ENCODE measurements around the gene EYS. TPM values are rescaled to one million over a fixed set of nuclear protein-coding genes. Genes with fewer than 3 reads are reported as not detected.

EYS gene
- total and polyA plus RNA-seq, 2 of the 8 experiments (the other 6 are each of a cell fraction or from before 2014, with no cell fraction given), result 0.05 to 0.13 TPM

DNA sequence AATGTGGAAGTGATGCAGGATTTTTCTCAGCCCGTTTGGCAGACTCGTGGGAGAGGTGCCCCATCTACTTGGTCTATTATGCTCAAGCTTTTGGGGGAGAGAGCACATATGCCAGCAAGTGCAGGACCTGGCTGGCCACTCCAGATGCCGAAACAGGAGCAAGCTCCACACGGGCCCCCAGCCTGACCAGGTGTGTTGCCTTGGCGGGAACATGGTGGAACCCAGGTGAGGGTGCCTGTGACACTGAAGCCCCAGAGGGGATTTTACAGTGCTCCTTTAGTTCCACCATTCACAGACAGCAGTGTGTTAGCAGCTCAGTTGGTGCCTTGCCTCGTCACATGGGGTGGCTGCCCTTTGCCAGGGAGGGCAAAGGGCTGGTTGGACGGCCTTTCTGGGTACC lies 798.9 kb downstream of the EYS start:
- no peaks in the 10 kb centered on the region for H4K20me1 ChIP-seq (replicated peaks in 1 of 2; ENCODE audit: control insufficient read depth in 1 of 2, insufficient read depth in 2 of 2, low read length in 2 of 2)
- no peak overlapping the region for H3K4me3 ChIP-seq (ENCODE audit: extremely low read depth in 1 of 4, insufficient read depth in 2 of 4, low read depth in 3 of 4, low read length in 4 of 4)
- no peaks in the 10 kb centered on the region for H3K79me1 ChIP-seq (ENCODE audit: low read depth, low read length)
- no peak overlapping the region for H3K4me2 ChIP-seq (ENCODE audit: insufficient read depth in 1 of 2, low read depth in 2 of 2, low read length in 2 of 2)
- H3K18ac ChIP-seq (ENCODE audit: extremely low read depth, low read length), result no peak overlapping the region
- no peak overlapping the region for H2BK15ac ChIP-seq (ENCODE audit: low read length)
- no peaks in the 10 kb centered on the region for H3K79me2 ChIP-seq (ENCODE audit: control insufficient read depth in 1 of 2, insufficient read depth in 2 of 2, low read length in 2 of 2)
- no peak for FAIRE-seq
- no peaks in the 10 kb centered on the region for H3K23me2 ChIP-seq (ENCODE audit: low read depth, low read length)
- H4K5ac ChIP-seq (ENCODE audit: insufficient read length, low read depth, low read length), result no peak overlapping the region
- WGBS, 2 experiments (ENCODE audit: extremely low coverage in 1 of 2, insufficient coverage in 1 of 2, insufficient read length in 1 of 2, insufficient replicate concordance in 2 of 2, low coverage in 1 of 2, low lambda C conversion rate in 2 of 2, missing lambda C conversion rate in 1 of 2), result 90% methylated on average over 7 of the region's 7 CpGs; no CpG with 5 or more reads in 1 of the 2 experiments
- no peak overlapping the region for H4K91ac ChIP-seq (replicated peaks; ENCODE audit: insufficient read length, low read length)
- no peak overlapping the region for H2BK5ac ChIP-seq (ENCODE audit: low read depth, low read length)
- no peak overlapping the region for H3K23ac ChIP-seq (ENCODE audit: insufficient read length)
- no peak for DNase-seq (ENCODE audit: low read depth in 1 of 2, low spot score in 2 of 2)
- H3K9ac ChIP-seq (replicated peaks in 1 of 4; ENCODE audit: extremely low read depth in 1 of 4, low read depth in 3 of 4, low read length in 3 of 4), result no peak overlapping the region
- no peaks in the 10 kb centered on the region for H3K4me1 ChIP-seq (replicated peaks in 1 of 4; ENCODE audit: control insufficient read depth in 3 of 4, insufficient read depth in 4 of 4, low read length in 3 of 4)
- H3K9me3 ChIP-seq (ENCODE audit: insufficient read depth in 2 of 2, low read depth in 1 of 2, low read length in 1 of 2), result no peaks in the 10 kb centered on the region
- no peak overlapping the region for H2AFZ ChIP-seq (ENCODE audit: low read length)
- H2BK20ac ChIP-seq (ENCODE audit: low read length), result no peak overlapping the region
- H2BK12ac ChIP-seq (ENCODE audit: low read depth, low read length), result no peak overlapping the region
- TF ChIP-seq TBP (IDR thresholded peaks at IDR 0.05; ENCODE audit: low read depth, low read length) (no peak), CBX8 (IDR thresholded peaks at IDR 0.05; ENCODE audit: borderline replicate concordance, low read depth, low read length) (no peak), CTBP2 (IDR thresholded peaks at IDR 0.05; ENCODE audit: borderline replicate concordance, insufficient read depth, insufficient read length, low read length) (no peak), JUN (IDR thresholded peaks at IDR 0.05; ENCODE audit: low read depth, low read length) (no peak), CEBPB (IDR thresholded peaks at IDR 0.05; ENCODE audit: low read depth, low read length) (no peak), PHF8 (conservative IDR thresholded peaks at IDR 0.05; ENCODE audit: low read depth, low read length) (no peak), RFX5 (IDR thresholded peaks at IDR 0.05; ENCODE audit: borderline replicate concordance, low read depth, low read length) (no peak), SIRT6 (IDR thresholded peaks at IDR 0.05; ENCODE audit: low read length) (no peak), POU5F1 (IDR thresholded peaks at IDR 0.05; ENCODE audit: low read depth, low read length) (no peak), EGR1 (IDR thresholded peaks at IDR 0.05; ENCODE audit: borderline replicate concordance, low read depth, low read length) (no peak)
- ChIA-PET CTCF (ENCODE audit: partially characterized antibody) (no interaction called here), POLR2A (ENCODE audit: partially characterized antibody) (no interaction called here)
- no peak overlapping the region for H3K27ac ChIP-seq (ENCODE audit: low read depth, low read length)
- no peak overlapping the region for H4K8ac ChIP-seq (ENCODE audit: extremely low read depth, insufficient read depth, low read length)
- no peak overlapping the region for H3K56ac ChIP-seq (replicated peaks; ENCODE audit: insufficient read length, low read depth, low read length)
- no peak overlapping the region for H3K14ac ChIP-seq (ENCODE audit: insufficient read length)
- no peaks in the 10 kb centered on the region for H3K36me3 ChIP-seq (ENCODE audit: control insufficient read depth in 2 of 4, insufficient read depth in 4 of 4, low read length in 3 of 4)
- H2BK120ac ChIP-seq (replicated peaks; ENCODE audit: low read depth, low read length), result no peak overlapping the region
- H3K27me3 ChIP-seq (replicated peaks in 1 of 4; ENCODE audit: control insufficient read depth in 3 of 4, extremely low read depth in 1 of 4, insufficient read depth in 3 of 4, low read length in 3 of 4), result no peaks in the 10 kb centered on the region
- H2AK5ac ChIP-seq (ENCODE audit: low read depth, low read length), result no peak overlapping the region
- no peak overlapping the region for H3K4ac ChIP-seq (replicated peaks; ENCODE audit: insufficient read length, low read depth, low read length)

Measured in H1 (cell line).